GM18909 (cell line): ENCODE results near the gene ELMO1.

Experiments used
- ATAC-seq: cut with Tn5 transposase; IDR thresholded peaks from one replicate; pipeline ENCODE4 v1.9.1; 2021; ENCODE audit warnings: mild to moderate bottlenecking; ENCODE audit not compliant: unreplicated experiment, poor library complexity

ELMO1 gene

DNA sequence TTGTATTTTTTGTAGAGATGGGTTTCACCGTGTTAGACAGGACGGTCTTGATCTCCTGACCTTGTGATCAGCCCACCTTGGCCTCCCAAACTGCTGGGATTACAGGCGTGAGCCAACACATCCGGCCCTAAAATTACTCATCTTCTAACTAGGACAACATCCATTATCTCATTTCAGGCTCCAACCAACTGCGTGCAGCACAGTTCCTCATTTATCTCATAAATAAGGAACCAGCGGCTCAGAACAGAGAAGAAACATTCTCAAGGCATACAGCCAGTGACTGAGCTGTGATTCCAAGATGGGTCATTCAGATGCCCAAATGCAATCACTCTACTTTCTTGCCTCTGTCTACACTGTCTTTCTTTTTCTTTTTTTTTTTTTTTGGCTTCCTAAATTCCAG is 356.1 kb downstream of the ELMO1 start:
- no peak for ATAC-seq

DNA sequence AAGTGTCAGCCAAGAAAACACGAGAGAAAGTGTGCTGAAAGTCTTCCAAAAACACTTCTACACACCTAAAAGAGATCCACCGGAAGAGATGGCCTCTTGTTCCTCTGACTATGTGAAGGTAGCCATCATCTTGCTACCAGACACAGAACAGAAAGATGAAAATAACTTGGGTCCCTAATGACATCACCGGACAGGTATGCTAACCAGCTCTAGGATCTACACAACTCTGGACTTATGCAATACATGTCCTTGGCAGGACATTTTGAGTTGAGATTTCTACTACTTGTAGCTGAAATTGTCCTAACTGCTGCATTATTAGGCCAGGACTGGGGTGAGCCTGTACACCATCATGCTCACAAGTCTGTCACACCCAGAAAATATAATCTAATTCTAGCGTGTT is 358.7 kb downstream of the ELMO1 start:
- ATAC-seq: no peak

DNA sequence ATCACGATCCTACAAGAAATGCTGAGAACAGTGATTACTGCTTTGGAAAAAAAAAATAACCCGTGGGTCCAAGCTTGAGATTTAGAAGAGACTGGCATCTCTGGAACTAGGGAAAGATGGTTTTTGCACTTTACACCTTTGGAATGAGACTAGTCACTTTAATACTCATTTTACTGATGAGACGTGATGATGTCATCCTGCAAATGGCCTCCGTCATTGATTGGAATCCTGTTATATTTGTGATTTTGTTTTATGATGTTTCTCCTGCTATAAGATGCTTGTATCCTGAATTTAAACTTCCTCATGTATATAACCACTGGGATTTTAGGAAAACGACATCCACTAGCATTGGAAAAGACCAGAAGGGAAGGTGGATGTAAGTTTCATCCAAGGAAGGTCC is 363.1 kb downstream of the ELMO1 start:
- ATAC-seq: no peak

DNA sequence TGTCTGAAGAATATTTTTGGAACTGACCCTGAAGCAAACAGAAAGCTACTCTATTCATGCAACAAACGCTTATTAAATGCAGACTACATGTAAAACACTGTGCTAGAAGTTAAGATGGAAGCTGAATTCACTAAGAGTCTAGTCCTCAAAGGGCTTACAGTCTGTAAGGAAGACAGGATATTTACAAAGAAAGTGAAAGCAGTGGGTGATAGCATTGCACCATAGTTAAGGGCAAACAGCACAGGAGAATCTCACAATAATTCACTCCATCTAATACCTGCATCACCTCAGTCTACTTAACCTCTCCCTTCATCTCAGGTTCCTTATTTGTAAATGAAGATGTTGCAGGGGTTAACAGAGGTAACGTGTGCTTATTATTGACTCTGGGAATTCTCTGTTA is 364.4 kb downstream of the ELMO1 start:
- ATAC-seq: no peak

DNA sequence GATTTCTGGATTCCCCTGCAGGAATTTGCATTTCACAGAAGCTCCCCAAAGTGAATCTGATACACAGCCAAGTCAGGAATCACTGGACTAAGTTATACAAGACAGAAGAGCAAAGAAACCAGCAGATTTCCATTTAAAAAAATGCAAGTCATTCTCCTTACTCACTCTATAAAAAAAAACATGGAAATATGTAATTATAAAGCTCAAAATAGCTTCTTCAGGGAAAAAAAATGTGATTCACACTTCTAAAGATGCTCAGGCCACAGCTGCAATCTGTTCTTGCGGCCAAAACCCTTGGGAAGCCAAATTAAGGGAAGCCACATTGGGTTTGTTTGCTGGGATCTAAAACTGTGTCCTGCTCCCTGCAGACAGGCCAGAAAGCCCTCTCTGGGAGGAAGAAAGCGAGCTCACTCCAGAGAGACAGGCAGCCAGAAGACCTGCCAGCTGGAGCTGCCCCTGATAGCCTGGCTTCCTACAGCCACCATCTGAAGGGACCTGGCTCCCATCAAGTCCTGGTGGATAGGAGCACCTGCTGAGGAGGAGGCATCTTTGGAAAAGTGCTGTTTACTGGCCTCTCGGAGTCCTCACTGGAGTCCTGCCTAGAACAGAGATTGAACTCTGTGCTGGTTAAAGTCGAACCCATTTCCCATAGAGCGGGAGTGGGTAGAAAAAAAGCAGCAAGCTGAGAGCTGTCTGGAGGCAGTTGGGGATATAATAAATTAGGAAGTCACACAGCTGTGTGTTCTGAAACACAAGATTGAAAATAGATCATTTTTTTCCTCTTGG is 365.2 kb downstream of the ELMO1 start:
- ATAC-seq: no peak

DNA sequence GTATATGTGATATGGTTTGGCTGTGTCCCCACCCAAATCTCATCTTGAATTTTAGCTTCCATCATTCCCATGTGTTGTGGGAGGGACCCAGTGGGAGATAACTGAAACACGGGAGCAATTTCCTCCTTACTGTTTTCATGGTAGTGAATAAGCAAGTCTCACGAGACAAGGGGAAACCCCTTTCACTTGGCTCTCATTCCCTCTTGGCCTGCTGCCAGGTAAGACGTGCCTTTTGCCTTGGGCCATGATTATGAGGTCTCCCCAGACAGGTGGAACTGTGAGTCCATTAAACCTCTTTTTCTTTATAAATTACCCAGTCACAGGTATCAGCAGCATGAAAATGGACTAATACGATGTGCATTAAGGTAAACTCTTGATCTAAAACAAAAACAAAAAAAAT is 367.2 kb downstream of the ELMO1 start:
- no peak for ATAC-seq

DNA sequence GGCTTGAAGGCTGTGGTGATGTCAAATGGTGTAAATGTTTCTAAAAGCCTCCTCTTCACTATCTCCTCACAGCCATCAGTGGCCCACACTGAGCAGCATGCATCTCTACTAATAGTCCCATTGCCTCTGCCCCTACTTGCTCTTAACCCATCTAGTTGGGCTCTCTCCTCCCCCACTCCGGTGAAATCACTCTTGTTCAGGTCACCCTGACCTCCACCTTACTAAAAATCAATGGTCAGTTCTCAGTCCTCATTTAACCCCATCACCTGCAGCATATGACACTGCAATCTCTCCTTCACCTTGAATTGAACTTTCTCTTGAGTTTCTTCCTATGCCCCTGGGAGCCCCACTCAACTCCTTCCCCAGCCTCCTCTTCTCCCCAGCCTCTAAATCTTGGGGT is 369.2 kb downstream of the ELMO1 start:
- ATAC-seq: no peak

DNA sequence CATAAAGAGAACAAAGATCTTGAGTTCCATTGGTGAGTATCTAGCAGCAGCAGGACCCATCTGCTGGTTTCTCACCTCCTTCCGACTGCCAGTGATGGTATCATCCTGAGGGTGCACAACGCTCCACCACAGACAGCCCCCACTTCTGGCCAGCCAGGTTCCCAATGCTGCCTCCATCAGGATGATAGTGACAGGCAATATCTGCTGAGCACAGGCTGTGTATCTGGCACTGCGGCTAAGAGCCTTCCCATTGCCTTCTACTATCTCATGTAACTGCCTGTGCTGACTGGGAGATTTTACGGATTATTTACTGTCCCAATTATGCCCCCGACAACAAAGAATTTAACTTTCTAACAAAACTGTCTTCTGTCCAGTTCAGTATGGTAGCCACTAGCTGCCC is 372.0 kb downstream of the ELMO1 start:
- no peak for ATAC-seq

DNA sequence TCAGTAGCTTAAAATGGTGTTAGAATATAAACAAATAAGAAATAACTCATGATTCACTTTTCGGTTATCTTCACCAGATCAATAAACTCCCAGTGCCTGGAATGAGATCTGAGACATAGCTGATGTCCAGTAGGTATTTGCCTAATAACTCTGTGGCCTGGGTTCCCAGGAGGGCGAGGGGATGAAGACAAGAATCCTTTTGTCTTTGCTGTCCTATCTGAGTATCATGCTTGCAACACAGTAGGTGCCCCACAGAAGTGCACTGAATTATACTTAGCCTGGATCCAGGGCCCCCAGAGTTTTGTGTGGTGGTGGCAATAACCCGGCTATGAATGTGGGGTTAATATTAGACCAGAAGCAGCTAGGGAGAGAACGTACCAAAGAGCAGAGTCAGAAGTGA is 374.3 kb downstream of the ELMO1 start:
- no peak for ATAC-seq

DNA sequence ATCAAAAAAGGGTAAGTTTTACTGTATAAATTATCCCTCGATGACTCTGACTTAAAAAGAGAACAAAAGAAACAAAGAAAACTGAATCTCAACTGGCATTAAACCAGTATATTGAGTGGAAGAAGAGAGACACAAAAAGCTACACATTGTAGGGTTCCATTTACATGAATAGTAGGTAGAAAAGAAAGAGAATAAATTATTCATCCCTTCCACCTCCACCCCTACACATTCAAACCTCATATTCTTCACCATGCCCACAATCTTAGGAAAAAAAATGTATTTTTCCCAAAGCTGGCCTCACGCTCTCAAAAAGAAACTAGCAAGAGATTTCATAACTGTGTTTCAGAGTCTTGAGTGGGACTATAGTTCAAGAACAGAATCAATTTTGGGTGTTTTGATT is 377.5 kb downstream of the ELMO1 start:
- ATAC-seq: no peak

DNA sequence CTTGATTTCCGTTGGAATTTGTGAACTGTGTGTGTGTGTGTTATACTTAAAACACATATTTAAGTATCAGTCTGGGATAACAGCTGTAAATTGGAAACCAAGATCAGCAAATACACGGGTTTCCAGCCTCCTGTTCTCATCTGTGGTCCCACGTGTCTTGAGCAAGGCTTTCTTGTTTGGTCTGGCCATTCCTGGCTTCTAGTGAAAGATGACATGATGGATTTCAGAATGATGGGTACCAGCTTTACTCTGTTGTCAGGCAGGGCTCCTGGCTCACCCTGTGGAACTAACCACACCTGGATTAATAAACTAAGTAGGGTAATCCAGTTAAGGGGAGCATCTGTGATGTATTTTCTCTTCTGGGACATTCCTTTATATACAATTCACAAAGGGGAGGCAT is 378.2 kb downstream of the ELMO1 start:
- ATAC-seq: no peak

DNA sequence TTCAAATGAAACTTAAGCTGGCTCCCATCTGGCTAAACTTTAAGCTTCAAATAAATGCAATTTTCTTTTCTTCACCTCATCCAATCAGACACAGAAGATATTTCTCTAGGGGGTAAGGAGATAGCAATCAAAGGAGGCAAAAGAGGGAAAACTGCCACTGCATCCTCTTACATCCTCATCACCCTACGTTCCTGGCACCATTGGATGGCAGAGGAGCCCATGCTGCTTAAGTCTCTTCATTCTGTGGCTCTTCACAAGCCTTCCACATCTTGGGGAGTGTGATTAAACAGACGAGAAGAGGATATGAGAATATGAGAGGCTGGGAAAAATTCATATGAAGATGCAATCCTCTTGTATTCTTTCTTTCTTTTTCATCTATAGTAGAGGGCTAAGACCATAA is 378.6 kb downstream of the ELMO1 start:
- no peak for ATAC-seq

DNA sequence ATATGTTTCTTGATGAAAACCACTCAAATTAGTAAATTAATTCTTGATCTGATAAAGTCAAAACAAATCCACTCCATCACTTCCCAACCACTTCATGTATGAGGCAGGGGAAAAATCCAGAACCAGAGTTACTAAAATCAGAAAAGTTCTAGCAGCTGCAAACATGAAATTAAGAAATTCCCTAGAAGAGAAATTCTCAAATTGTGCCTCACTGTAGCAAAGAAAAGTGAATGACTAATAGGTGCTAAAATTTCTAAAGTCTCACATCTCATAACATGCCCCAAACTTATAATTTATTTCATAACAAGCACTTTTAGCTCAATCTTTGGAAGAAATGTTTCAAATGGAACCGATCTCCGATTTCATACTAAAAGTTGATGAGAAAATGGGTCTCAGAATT is 379.3 kb downstream of the ELMO1 start:
- ATAC-seq: no peak

DNA sequence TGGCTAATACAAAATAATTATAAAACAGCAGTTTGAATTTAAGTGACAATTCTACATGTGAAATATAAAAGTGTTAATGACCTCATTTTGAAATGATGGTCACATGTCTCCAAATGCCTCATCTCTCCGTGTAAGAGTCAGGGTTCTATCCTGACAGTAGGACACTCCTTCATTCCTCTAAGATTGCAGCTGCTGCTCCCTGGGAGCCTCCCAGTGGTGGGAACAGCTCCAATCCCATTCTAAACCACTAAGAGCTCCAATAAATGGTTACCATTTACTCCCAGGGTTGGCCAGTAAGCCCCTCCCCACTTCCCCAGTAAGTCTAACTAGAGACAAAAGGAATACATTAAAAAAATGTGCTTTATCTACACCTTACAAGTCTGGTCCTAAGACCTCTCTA is 379.8 kb downstream of the ELMO1 start:
- no peak for ATAC-seq

DNA sequence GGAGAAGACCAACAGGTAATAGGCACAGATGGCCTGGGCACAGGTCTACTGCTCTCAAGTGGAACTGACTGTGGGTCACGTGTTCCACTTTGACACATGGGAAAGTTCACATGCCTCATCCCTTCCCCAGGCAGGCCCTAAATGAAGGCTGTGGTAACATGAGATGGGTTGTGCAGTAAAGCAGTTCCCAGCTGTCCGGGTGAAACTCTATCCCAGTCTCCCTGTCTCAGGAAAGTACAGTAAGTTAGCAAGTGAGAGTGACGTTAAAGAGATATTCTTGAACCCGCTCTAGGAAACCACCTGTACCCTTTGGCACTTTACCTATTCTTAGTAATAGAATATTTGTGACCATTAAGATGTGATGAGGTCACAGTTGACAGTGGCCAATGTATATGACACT is 380.6 kb downstream of the ELMO1 start:
- no peak for ATAC-seq

DNA sequence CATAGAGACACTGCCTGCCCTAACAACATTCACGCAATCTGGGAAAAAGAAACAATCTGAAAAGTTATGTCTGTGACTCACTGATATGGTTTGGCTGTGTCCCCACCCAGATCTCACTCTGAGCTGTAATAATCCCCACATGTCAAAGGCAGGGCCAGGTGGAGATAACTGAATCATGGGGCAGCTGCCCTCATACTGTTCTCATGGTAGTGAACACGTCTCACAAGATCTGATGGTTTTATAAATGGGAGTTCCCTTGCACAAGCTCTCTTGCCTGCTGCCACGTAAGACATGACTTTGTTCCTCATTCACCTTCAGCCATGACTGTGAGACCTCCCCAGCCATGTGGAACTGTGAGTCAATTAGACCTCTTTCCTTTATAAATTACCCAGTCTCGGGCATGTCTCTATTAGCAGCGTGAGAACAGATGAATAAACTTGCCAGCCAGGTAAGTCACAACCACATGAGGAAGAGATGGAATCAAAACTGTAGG is 382.8 kb downstream of the ELMO1 start:
- no peak for ATAC-seq

DNA sequence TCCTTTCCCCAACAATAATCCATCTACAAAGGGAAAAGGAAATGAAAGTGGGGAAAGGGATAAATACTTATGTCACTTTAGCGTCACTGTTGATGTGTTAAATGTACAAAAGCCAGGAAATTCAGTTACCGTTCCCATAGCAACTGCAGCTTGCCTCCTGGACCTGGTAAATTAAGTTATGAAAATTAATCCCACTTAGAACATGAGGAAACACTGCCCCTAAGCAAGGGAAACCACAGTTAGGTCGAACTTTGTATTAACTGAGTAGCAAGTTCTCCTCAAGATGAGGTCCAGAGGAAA is 386.2 kb downstream of the ELMO1 start:
- ATAC-seq: no peak

DNA sequence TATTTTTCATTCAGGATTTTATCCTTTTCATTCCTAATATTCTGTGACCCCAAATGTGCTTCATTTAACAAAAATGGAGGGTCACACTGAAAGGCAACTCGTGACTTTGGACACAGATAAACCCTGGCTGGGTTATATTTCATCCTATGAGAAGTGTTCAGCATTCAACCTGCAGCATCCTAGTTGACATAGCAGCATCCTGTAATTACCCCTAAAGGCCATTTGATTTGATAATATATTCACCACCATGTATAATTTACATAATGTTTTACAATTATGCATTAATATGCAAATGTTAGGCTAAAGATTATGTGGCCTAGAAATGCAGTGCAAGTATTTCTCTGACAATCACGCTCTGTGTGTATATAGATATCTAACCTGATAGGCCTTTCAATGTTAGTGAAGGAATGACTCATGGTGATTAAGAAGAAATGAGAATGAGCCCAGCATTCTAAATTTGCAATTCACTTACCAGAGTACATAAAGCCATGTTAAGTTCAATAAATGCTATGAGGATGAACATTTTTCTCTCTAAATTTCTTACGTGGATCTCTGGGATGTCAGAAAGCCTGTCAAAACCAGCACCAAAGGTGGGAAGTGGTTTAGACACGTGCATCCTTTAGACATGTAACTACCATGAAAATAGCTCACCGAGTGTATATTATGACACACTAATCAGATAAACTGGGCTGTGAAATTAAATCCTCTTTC is 386.7 kb downstream of the ELMO1 start:
- no peak for ATAC-seq

DNA sequence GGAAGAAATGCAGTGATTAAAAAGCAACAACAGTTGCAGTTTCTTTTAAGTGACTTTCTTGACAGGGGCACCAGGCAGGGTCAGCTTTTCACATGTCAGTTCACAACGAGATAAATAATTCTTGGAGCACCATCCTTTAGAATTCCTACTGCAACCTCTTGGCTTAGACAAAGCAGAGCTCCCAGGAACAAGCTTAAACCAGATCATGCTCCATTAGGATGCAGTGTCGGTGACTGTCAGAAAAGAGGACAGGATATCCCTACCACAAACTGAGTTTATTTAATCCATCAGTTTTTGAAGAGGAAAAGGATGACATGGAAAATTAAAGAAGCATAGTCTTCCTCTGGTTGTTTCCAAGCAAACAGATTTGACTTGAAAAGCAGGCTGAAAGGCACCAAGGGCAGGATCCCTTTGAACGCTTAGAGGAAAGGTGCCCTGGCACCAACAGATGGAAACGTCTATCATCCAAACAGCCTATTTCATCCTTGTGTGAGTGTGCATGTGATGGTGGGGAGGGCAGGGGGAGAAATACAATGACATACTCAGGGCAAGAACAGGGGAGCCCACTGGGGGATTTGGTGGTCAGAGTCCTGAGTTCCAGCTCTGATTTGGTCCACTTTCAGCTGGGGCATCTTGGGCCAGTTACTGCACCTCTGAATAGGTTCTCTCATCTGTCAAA is 392.3 kb downstream of the ELMO1 start:
- ATAC-seq: no peak

DNA sequence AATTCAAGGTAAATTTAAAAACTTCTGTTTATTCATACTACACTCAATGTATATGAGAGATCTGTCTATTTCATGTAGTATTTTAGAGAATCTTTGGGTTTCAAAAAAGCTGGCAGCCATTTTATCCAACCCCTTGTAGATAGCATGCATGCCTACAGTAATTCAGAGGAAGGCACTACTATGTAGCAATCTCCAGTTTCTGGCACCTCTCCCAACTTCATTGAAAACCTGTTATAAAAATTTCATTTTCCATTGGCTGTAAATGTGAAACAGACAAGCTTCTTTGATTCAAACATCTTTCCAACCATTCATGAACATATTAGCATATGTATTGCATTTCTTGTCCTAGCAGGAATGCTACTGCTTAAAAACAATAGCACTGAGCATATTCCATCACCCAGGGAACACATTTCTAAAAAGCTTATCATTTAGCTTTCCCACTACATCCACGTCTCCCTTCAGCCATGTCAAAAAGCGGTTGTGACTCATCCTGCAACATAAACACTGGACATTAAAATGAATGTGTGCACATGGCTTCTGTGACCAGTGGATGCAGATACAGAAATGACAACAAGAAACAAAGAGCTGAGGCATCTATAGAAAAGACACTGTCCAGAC is 393.9 kb downstream of the ELMO1 start:
- no peak for ATAC-seq

DNA sequence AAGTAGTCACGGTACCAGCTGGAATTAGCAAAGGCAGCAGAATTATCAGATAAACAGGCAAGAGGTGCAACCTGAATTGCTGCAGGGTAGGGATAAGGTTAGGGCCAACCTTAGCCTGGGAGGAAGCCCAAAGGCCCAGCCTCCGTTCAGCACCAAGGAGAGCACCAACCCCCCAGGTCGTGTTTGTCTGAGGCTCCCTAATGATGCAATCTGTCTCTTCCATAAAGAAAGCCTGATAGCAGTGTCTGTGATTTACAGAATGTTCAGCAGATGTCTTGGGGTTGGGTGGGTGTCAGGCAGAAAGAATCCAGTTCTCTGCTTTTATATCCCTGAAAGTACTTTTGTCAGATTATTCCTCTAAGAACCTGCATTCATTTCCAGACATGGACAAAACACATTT is 396.0 kb downstream of the ELMO1 start:
- no peak for ATAC-seq
